Neural cell (in vitro differentiated cells): ENCODE data around the gene BRD2.

Experiments
- EP300 ChIP-seq: fragments of 450-650 bp; conservative IDR thresholded peaks from 2 replicates; pipeline ENCODE4 v1.6.1; 2014; ENCODE audit warnings: antibody characterized with exemption, mild to moderate bottlenecking, moderate library complexity; ENCODE audit not compliant: poor library complexity, severe bottlenecking
- MXI1 ChIP-seq: fragments of 450-650 bp; conservative IDR thresholded peaks from 2 replicates; pipeline ENCODE4 v1.6.1; 2014; ENCODE audit warnings: antibody characterized with exemption, mild to moderate bottlenecking; ENCODE audit not compliant: poor library complexity, severe bottlenecking
- POLR2AphosphoS5 ChIP-seq: IDR thresholded peaks from 2 replicates; pipeline ENCODE4 v1.6.1; 2012
- RAD21 ChIP-seq: fragments of 450-650 bp; conservative IDR thresholded peaks from 2 replicates; pipeline ENCODE4 v1.6.1; 2014; ENCODE audit warnings: antibody characterized with exemption, mild to moderate bottlenecking, moderate library complexity
- TAF1 ChIP-seq: IDR thresholded peaks from 2 replicates; pipeline ENCODE4 v1.6.1; 2012; ENCODE audit warnings: low read depth
- TF ChIP-seq, protein P1 (sequence below): fragments of 450-650 bp; IDR thresholded peaks from 2 replicates; pipeline ENCODE4 v1.5.1; 2014; ENCODE audit warnings: antibody characterized with exemption, mild to moderate bottlenecking, moderate library complexity; ENCODE audit not compliant: poor library complexity, severe bottlenecking

DNA sequence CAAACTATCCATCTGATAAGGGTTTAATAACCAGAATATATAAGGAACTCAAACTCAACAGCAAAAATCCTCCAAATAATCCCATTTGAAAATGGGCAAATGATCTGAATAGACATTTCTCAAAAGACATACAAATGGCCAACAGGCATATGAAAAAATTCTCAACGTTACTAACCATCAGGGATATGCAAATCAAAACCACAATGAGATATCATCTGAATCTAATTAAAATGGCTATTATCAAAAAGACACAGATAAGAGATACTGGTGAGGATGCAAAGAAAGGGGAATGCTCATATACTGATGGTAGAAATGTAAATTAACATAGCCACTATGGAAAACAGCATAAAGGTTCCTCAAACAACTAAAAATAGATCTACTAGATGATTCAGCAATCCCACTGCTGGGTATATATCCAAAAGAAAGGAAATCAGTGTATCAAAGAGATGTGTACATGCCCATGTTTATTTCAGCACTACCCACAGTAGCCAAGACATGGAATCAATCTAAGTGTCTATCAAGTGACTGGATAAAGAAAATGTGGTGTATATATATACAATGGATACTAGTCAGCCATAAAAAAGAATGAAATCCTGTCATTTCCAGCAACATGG is 6.1 kb upstream of the BRD2 start:
- TF ChIP-seq TAF1: no peak
- TF ChIP-seq MXI1: no peak
- TF ChIP-seq, protein P1, sequence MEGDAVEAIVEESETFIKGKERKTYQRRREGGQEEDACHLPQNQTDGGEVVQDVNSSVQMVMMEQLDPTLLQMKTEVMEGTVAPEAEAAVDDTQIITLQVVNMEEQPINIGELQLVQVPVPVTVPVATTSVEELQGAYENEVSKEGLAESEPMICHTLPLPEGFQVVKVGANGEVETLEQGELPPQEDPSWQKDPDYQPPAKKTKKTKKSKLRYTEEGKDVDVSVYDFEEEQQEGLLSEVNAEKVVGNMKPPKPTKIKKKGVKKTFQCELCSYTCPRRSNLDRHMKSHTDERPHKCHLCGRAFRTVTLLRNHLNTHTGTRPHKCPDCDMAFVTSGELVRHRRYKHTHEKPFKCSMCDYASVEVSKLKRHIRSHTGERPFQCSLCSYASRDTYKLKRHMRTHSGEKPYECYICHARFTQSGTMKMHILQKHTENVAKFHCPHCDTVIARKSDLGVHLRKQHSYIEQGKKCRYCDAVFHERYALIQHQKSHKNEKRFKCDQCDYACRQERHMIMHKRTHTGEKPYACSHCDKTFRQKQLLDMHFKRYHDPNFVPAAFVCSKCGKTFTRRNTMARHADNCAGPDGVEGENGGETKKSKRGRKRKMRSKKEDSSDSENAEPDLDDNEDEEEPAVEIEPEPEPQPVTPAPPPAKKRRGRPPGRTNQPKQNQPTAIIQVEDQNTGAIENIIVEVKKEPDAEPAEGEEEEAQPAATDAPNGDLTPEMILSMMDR: no peak
- no peak for TF ChIP-seq EP300
- no peak for TF ChIP-seq POLR2AphosphoS5
- TF ChIP-seq RAD21: no peak
